Subcutaneous abdominal adipose tissue (tissue), 5 donors: ENCODE measurements around the gene OXCT2.

Experiments used
- H3K27ac ChIP-seq: one replicate; pipeline ENCODE4 v1.7.0; 2013; ENCODE audit warnings: low read depth, mild to moderate bottlenecking, inconsistent platforms, low read length, moderate library complexity
- H3K27me3 ChIP-seq, 5 donors: one replicate each; pipeline ENCODE4 v1.7.0; 2013; ENCODE audit warnings: low read length in 5 of 5, inconsistent platforms in 1 of 5; ENCODE audit not compliant: control insufficient read depth in 5 of 5, insufficient read depth in 4 of 5
- H3K36me3 ChIP-seq, 5 donors: one replicate each; pipeline ENCODE4 v1.7.0; 2013; ENCODE audit warnings: low read length in 5 of 5; ENCODE audit not compliant: control insufficient read depth in 5 of 5, insufficient read depth in 5 of 5
- H3K4me1 ChIP-seq, 5 donors: one replicate each; pipeline ENCODE4 v1.7.0; 2013; ENCODE audit warnings: low read length in 5 of 5, mild to moderate bottlenecking in 3 of 5, moderate library complexity in 1 of 5; ENCODE audit not compliant: control insufficient read depth in 5 of 5, insufficient read depth in 5 of 5
- H3K4me3 ChIP-seq, 5 donors: one replicate each; pipeline ENCODE4 v1.7.0; 2013; ENCODE audit warnings: low read length in 5 of 5, low read depth in 1 of 5
- H3K9ac ChIP-seq, 5 donors: one replicate each; pipeline ENCODE4 v1.7.0; 2013; ENCODE audit warnings: low read length in 5 of 5, mild to moderate bottlenecking in 4 of 5, moderate library complexity in 3 of 5
- H3K9me3 ChIP-seq, 5 donors: one replicate each; pipeline ENCODE4 v1.7.0; 2013; ENCODE audit warnings: low read length in 5 of 5; ENCODE audit not compliant: control insufficient read depth in 5 of 5
- donor health status: healthy.
- donor health status: healthy.
- donor health status: healthy.
- donor health status: healthy.
- donor health status: healthy.

The OXCT2 gene

DNA sequence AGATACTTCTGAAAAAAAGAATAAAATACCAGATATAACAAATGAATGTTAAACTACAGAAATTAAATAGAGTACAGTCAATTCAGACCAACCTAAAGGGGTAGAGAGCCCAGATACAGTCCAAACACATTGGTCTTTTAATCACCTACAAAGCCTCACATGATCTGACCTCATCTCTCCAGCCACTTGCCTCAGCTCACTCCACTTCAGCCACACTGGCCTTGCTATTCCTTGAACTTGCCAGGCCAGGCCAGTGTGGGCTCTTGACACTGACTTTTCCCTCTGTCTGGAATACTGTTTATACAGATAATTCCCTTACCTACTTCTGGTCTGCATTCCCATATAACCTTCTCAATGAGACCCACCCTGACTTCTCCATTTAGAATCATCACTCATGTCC is 49.5 kb downstream of the OXCT2 start:
- Histone ChIP-seq H3K27ac (no peak overlapping the region), H3K27me3 (peaks cover 6 to 14% (median 10%) of the 10 kb centered on the region in 5 donors), H3K9me3 (no peaks in the 10 kb centered on the region), H3K36me3 (no peaks in the 10 kb centered on the region), H3K4me1 (no peaks in the 10 kb centered on the region), H3K9ac (no peak overlapping the region), H3K4me3 (no peak overlapping the region)

DNA sequence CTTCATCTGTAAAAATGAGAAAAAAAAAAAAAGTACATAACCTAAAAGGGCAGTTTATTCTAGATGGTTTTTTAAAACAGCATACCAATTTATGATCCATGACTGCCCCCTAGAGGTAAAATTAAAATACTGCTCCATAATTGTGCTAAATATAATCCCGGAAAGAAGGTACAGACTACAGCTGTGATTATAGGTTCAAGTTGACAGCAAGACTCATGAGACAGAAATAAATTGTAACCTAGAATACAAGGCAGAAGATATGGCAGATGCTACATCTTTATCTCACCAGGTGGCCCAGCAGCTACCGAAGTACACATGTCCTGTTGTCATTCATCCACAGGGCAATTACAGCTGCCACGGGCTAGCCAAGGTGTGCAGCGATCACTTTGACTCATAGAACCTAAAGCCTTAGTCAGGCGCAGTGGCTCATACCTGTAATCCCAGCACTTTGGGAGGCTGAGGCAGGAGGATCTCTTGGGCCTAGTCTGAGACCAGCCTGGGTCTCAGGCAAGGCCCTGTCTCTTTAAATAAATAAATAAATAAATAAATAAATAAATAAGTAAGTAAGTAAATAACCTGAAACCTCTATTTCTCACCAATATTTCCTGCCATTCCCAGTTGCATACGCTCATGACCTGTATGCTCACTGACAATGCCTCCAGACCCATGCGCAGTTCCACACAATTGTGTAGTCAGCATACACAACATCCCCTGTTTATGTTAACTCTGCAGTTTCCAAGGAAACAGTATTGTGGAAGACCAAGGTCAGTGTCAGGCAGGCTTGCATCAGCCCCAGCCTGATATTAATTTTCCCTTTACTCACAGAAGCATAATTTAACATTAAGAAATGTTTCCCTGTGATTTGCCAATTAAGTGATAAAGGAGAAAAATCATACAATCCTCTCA is 50.8 kb downstream of the OXCT2 start:
- H3K4me3 ChIP-seq: no peak overlapping the region
- H3K4me1 ChIP-seq: no peaks in the 10 kb centered on the region
- H3K36me3 ChIP-seq: no peaks in the 10 kb centered on the region
- peaks cover 6 to 17% (median 10%) of the 10 kb centered on the region in 5 donors for H3K27me3 ChIP-seq
- no peak overlapping the region for H3K9ac ChIP-seq
- H3K9me3 ChIP-seq: no peaks in the 10 kb centered on the region
- no peak overlapping the region for H3K27ac ChIP-seq
